IMR-90 (cell line): ENCODE measurements around the gene ZNF587B. TPM values are rescaled to one million over a fixed set of nuclear protein-coding genes. Genes with fewer than 3 reads are reported as not detected.

Experiments
- ATAC-seq: fragments of 200-7000 bp; cut with Tn5 transposase; 2 replicates; pipeline ENCODE4 v1.9.1; 2020; ENCODE audit warnings: low read depth, mild to moderate bottlenecking, moderate library complexity
- BruUV-seq: library from RNA; stranded (reverse); fragments of 400-500 nt; replicated peaks from 2 replicates; lab custom pipeline; 2021; lab: Mats Ljungman, UMichigan
- CTCF ChIA-PET: fragments of 300-600 bp; formaldehyde crosslinking; extraction: SDS; loops from one replicate; lab custom pipeline; 2021; ENCODE audit warnings: antibody characterized with exemption; lab: Yijun Ruan, JAX
- POLR2A ChIA-PET: fragments of 300-600 bp; sonication (Branson Sonifier 250); formaldehyde crosslinking; loops from one replicate; lab custom pipeline; 2022; ENCODE audit warnings: antibody characterized with exemption; ENCODE audit not compliant: unreplicated experiment; lab: Charles Lee
- DNase-seq: peaks from one replicate; pipeline ENCODE4 v3.0.0; 2013
- H2AFZ ChIP-seq: replicated peaks from 2 replicates; pipeline ENCODE3; 2013; ENCODE audit warnings: low read length, mild to moderate bottlenecking; ENCODE audit not compliant: poor library complexity
- H2AK5ac ChIP-seq: 2 replicates; pipeline ENCODE4 v1.6.1; 2013; ENCODE audit warnings: low read depth, low read length, inconsistent platforms
- H2AK9ac ChIP-seq: replicated peaks from 2 replicates; pipeline ENCODE3; 2013; ENCODE audit warnings: mild to moderate bottlenecking, low read depth, low read length, moderate library complexity; ENCODE audit not compliant: poor library complexity
- H2BK120ac ChIP-seq: 2 replicates; pipeline ENCODE4 v1.6.1; 2013; ENCODE audit warnings: low read depth, low read length, inconsistent platforms
- H2BK15ac ChIP-seq: 3 replicates; pipeline ENCODE4 v1.6.1; 2013; ENCODE audit warnings: low read depth, low read length, inconsistent platforms
- H2BK20ac ChIP-seq: 2 replicates; pipeline ENCODE4 v1.6.1; 2013; ENCODE audit warnings: low read depth, mild to moderate bottlenecking, inconsistent platforms, low read length, moderate library complexity
- H2BK5ac ChIP-seq: 2 replicates; pipeline ENCODE4 v1.6.1; 2013; ENCODE audit warnings: mild to moderate bottlenecking, low read depth, low read length, inconsistent platforms; ENCODE audit not compliant: poor library complexity, severe bottlenecking
- H3K14ac ChIP-seq: replicated peaks from 2 replicates; pipeline ENCODE4 v1.6.1; 2013; ENCODE audit warnings: low read depth, low read length, inconsistent platforms
- H3K18ac ChIP-seq: 2 replicates; pipeline ENCODE4 v1.6.1; 2013; ENCODE audit warnings: low read depth, low read length, control low read depth
- H3K23ac ChIP-seq: 2 replicates; pipeline ENCODE4 v1.6.1; 2013; ENCODE audit warnings: low read depth, low read length, inconsistent platforms
- H3K27ac ChIP-seq: 2 replicates; pipeline ENCODE4 v1.5.1; 2013; ENCODE audit warnings: mild to moderate bottlenecking, control low read depth, low read length; ENCODE audit not compliant: insufficient read depth
- H3K27me3 ChIP-seq: 2 replicates; pipeline ENCODE4 v1.6.1; 2013; ENCODE audit warnings: low read length; ENCODE audit not compliant: control insufficient read depth, insufficient read depth
- H3K36me3 ChIP-seq: 2 replicates; pipeline ENCODE4 v1.6.1; 2013; ENCODE audit warnings: low read length, mixed read lengths; ENCODE audit not compliant: control insufficient read depth, insufficient read depth
- H3K4ac ChIP-seq: 2 replicates; pipeline ENCODE4 v1.6.1; 2013; ENCODE audit warnings: low read depth, low read length, inconsistent platforms
- H3K4me1 ChIP-seq: 2 replicates; pipeline ENCODE4 v1.6.1; 2013; ENCODE audit warnings: low read length, mixed read lengths; ENCODE audit not compliant: control insufficient read depth, insufficient read depth
- H3K4me2 ChIP-seq: 2 replicates; pipeline ENCODE4 v1.6.1; 2013; ENCODE audit warnings: low read depth, mild to moderate bottlenecking, control low read depth, low read length, moderate library complexity
- H3K4me3 ChIP-seq: 2 replicates; pipeline ENCODE4 v1.5.1; 2013; ENCODE audit warnings: low read depth, mild to moderate bottlenecking, control low read depth, low read length, moderate library complexity; ENCODE audit not compliant: insufficient read depth
- H3K56ac ChIP-seq: 2 replicates; pipeline ENCODE4 v1.6.1; 2013; ENCODE audit warnings: low read length, inconsistent platforms; ENCODE audit not compliant: insufficient read depth; ENCODE audit errors: extremely low read depth
- H3K79me1 ChIP-seq, 2 experiments: 2 replicates each; pipeline ENCODE4 v1.6.1; 2013; ENCODE audit warnings: low read length in 2 of 2, inconsistent platforms in 1 of 2, low read depth in 1 of 2
- H3K9ac ChIP-seq: 2 replicates; pipeline ENCODE4 v1.6.1; 2013; ENCODE audit warnings: low read depth, low read length, control low read depth
- H3K9me1 ChIP-seq: 2 replicates; pipeline ENCODE4 v1.6.1; 2013; ENCODE audit warnings: low read length, inconsistent platforms; ENCODE audit not compliant: insufficient read depth
- H3K9me3 ChIP-seq: 2 replicates; pipeline ENCODE4 v1.6.1; 2013; ENCODE audit warnings: low read length; ENCODE audit not compliant: control insufficient read depth, insufficient read depth
- H4K20me1 ChIP-seq: 2 replicates; pipeline ENCODE4 v1.6.1; 2013; ENCODE audit warnings: low read length, inconsistent platforms; ENCODE audit not compliant: insufficient read depth
- H4K5ac ChIP-seq: 2 replicates; pipeline ENCODE4 v1.6.1; 2013; ENCODE audit warnings: mild to moderate bottlenecking, low read depth, low read length, control low read depth
- H4K8ac ChIP-seq, 2 experiments: 2 replicates each; pipeline ENCODE4 v1.6.1; 2013; ENCODE audit warnings: low read depth in 2 of 2, low read length in 2 of 2, control low read depth in 1 of 2, inconsistent platforms in 1 of 2
- H4K91ac ChIP-seq: 2 replicates; pipeline ENCODE4 v1.6.1; 2013; ENCODE audit warnings: low read depth, low read length, inconsistent platforms; ENCODE audit not compliant: insufficient read depth
- BHLHE40 ChIP-seq: fragments of 150-350 bp; IDR thresholded peaks from 2 replicates; pipeline ENCODE4 v1.6.1; 2016; ENCODE audit warnings: mild to moderate bottlenecking, low read depth, low read length
- CEBPB ChIP-seq: IDR thresholded peaks from 2 replicates; pipeline ENCODE4 v1.6.1; 2012; ENCODE audit warnings: low read depth, low read length, improper control_type of control experiment
- CHD1 ChIP-seq: IDR thresholded peaks from 2 replicates; pipeline ENCODE4 v1.6.1; 2012; ENCODE audit warnings: low read depth, low read length, improper control_type of control experiment
- MAFK ChIP-seq: IDR thresholded peaks from 2 replicates; pipeline ENCODE4 v1.6.1; 2012; ENCODE audit warnings: low read depth, low read length, improper control_type of control experiment
- MAZ ChIP-seq: IDR thresholded peaks from 2 replicates; pipeline ENCODE4 v1.6.1; 2012; ENCODE audit warnings: low read depth, mild to moderate bottlenecking, low read length, improper control_type of control experiment, moderate library complexity, borderline replicate concordance
- MXI1 ChIP-seq: IDR thresholded peaks from 2 replicates; pipeline ENCODE4 v1.6.1; 2012; ENCODE audit warnings: low read depth, mild to moderate bottlenecking, low read length, moderate library complexity, borderline replicate concordance
- NFE2L2 ChIP-seq: fragments of 150-350 bp; IDR thresholded peaks from 2 replicates; pipeline ENCODE4 v1.6.1; 2016; ENCODE audit warnings: low read depth, mild to moderate bottlenecking, low read length
- POLR2A ChIP-seq: IDR thresholded peaks from 2 replicates; pipeline ENCODE4 v1.6.1; 2012; ENCODE audit warnings: mild to moderate bottlenecking, low read depth, low read length
- RAD21 ChIP-seq: IDR thresholded peaks from 2 replicates; pipeline ENCODE4 v1.6.1; 2012; ENCODE audit warnings: low read length, improper control_type of control experiment
- RCOR1 ChIP-seq: IDR thresholded peaks from 2 replicates; pipeline ENCODE4 v1.6.1; 2012; ENCODE audit warnings: mild to moderate bottlenecking, low read length, improper control_type of control experiment; ENCODE audit not compliant: insufficient replicate concordance
- RFX5 ChIP-seq: IDR thresholded peaks from 2 replicates; pipeline ENCODE4 v1.8.0; 2012; ENCODE audit warnings: low read depth, mild to moderate bottlenecking, low read length, moderate library complexity
- WGBS, 2 experiments: methylation state at CpG; one replicate each; pipeline versions ENCODE4 v1.1.5 to v1.1.7; 2013; ENCODE audit warnings: missing lambda C conversion rate in 2 of 2; ENCODE audit not compliant: insufficient read length in 1 of 2; ENCODE audit errors: extremely low coverage in 2 of 2; 5-methylcytosine and 5-hydroxymethylcytosine counted together
- dilution Hi-C: fragments of 300-500 bp; cut with HindIII; formaldehyde crosslinking; loops from one replicate; pipeline ENCODE4 v1.14.3; 2018; ENCODE audit warnings: low sequenced_read_pairs; ENCODE audit not compliant: unreplicated experiment
- in situ Hi-C: fragments of 300-500 bp; cut with MboI; formaldehyde crosslinking; loops from 3 replicates; pipeline ENCODE4 v1.14.3; 2019; ENCODE audit warnings: low sequenced_read_pairs, inconsistent platforms, mixed read lengths
- intact Hi-C: fragments of 100-400 bp; cut with micrococcal nuclease; formaldehyde crosslinking; loops from 2 replicates; pipeline ENCODE4 v1.10.0; 2022
- polyA plus RNA-seq, 3 experiments: library from polyadenylated mRNA; depleted of rRNA; stranded (reverse); fragments of >200 nt; gene quantifications; 2 replicates each; pipeline ENCODE4 v1.2.3, GENCODE V29; 2012; ENCODE audit warnings: low replicate concordance in 1 of 3
- total RNA-seq: library from RNA; depleted of rRNA; stranded (reverse); fragments of >200 nt; gene quantifications from 2 replicates; pipeline ENCODE4 v1.2.3, GENCODE V29; 2012
- TF ChIP-seq, protein P1 (sequence below): fragments of 150-350 bp; IDR thresholded peaks from 2 replicates; pipeline ENCODE4 v1.6.1; 2016; ENCODE audit warnings: low read depth, mild to moderate bottlenecking, low read length, moderate library complexity, borderline replicate concordance

The ZNF587B gene
- total and polyA plus RNA-seq, 2 of the 4 experiments (the other 2 are of a cell fraction), result 3.7 to 33.9 TPM

DNA sequence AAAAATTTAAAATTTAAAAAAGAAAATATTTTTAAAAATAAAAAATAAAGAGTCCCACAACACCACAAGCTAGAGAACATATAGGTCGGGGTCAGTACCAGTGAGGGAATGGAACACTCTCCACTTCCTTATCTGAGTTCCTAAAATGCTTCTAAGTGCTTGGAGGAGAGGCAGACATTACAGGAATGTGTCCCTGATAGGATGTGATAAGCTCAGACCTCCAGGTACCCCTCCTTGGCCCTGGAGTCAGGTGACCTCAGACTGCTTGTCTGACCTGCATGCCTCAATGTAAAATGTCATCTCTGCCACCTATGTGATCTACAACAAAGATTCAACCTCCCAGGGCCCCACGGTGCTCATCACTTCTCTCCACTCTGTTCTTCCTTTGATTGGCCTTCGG lies 55.9 kb downstream of the ZNF587B start:
- H3K27me3 ChIP-seq, result no peaks in the 10 kb centered on the region
- POLR2A ChIA-PET, result no interaction called here

More for the DNA sequence above, 55.9 kb downstream of the ZNF587B start:
- no TSS peak for BruUV-seq
- no CpG with 5 or more reads among the region's 3 CpGs for WGBS, 2 experiments
- Histone ChIP-seq H3K4me3 (no peak overlapping the region), H3K14ac (no peak overlapping the region), H2BK20ac (no peak overlapping the region), H2AK9ac (no peak overlapping the region), H2AK5ac (no peak overlapping the region), H3K4me1 (peaks cover 2% of the 10 kb centered on the region; the same call in 1 of the 2 replicates), H3K4me2 (no peak overlapping the region), H4K8ac (no peak overlapping the region), H2BK5ac (no peak overlapping the region), H2BK15ac (no peak overlapping the region), H2BK120ac (no peak overlapping the region), H3K56ac (no peak overlapping the region), H3K9me1 (no peaks in the 10 kb centered on the region), H3K79me1 (peaks cover 16 to 25% of the 10 kb centered on the region in 2 experiments), H3K9ac (no peak overlapping the region), H3K27ac (no peak overlapping the region), H4K5ac (no peak overlapping the region), H4K91ac (no peak overlapping the region), H3K36me3 (peaks cover 5% of the 10 kb centered on the region), H2AFZ (no peak overlapping the region), H3K4ac (no peak overlapping the region), H3K23ac (no peak overlapping the region), H3K18ac (no peak overlapping the region), H3K9me3 (peaks cover 3% of the 10 kb centered on the region; the same call in 1 of the 2 replicates), H4K20me1 (no peaks in the 10 kb centered on the region)
- DNase-seq (no peak), ATAC-seq (no peak)
- TF ChIP-seq CHD1 (no peak), RFX5 (no peak), POLR2A (no peak), RAD21 (no peak), NFE2L2 (no peak), CEBPB (no peak), BHLHE40 (no peak), MAZ (no peak), MXI1 (no peak), RCOR1 (no peak), MAFK (no peak)
- TF ChIP-seq, protein P1, sequence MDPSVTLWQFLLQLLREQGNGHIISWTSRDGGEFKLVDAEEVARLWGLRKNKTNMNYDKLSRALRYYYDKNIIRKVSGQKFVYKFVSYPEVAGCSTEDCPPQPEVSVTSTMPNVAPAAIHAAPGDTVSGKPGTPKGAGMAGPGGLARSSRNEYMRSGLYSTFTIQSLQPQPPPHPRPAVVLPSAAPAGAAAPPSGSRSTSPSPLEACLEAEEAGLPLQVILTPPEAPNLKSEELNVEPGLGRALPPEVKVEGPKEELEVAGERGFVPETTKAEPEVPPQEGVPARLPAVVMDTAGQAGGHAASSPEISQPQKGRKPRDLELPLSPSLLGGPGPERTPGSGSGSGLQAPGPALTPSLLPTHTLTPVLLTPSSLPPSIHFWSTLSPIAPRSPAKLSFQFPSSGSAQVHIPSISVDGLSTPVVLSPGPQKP, result no peak
- dilution Hi-C loops (no loop called here), in situ Hi-C loops (no loop called here), intact Hi-C loops (no loop called here)
- CTCF ChIA-PET, result interaction anchor here (0.6 kb wide), 1 partner anchor 997 kb away, joined by 5 read pairs; no protein-coding TSS in a partner anchor
